NCI-H2029 (cell line): ENCODE results near the gene COL6A2.
"Not testable (repeated sequence)": the region's sequence is repeated elsewhere in the genome, so short reads cannot be mapped to it uniquely, and the experiment has no call there.

Experiments
- DNase-seq: peaks from one replicate; lab custom pipeline; 2025; lab: John Stamatoyannopoulos, UW

Gene COL6A2

DNA sequence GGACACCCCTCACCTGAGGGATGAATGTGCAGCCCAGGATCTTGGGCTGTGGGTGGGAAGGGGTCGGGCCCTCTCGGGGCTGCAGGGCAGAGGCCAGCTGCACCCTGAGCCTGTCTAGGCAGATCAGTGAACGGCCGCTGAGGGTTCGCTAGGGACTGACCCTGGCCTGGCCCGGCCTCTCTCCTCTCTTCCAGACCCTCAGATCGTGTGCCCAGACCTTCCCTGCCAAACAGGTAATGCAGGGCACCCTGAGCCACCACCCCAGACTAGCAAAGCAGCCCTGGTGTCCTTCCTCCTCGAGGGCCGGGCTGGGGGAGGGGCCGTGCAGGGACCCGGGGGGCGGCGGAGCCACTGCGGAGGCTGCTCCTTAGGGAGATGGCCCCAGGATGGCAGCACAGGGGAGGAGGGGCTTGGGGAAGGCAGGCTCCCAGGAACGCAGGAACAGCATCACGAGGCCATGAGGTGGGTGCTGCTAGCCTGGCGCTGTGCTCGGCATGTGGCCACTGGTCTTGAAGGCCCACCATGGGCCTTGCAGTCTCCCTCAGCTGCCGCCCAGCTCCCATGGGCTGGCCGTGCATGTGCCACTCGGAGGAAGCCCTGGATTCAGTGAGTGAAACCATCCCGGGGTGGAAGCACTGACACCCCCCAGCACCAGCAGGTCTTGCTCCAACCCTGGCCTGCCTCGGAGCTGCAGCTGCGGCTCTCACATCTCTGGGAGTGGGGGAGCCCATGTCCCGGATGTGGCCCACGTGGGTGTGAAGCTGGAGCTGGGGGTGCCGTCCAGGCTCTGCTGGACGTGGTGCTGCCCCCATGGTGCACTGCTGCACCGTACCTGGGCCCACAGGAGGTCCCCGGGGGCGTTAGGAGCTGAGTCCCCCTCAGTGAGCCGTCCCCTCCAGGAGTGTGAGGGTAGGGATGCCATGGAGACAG lies 28.7 kb downstream of the COL6A2 start:
- DNase-seq = no peak

DNA sequence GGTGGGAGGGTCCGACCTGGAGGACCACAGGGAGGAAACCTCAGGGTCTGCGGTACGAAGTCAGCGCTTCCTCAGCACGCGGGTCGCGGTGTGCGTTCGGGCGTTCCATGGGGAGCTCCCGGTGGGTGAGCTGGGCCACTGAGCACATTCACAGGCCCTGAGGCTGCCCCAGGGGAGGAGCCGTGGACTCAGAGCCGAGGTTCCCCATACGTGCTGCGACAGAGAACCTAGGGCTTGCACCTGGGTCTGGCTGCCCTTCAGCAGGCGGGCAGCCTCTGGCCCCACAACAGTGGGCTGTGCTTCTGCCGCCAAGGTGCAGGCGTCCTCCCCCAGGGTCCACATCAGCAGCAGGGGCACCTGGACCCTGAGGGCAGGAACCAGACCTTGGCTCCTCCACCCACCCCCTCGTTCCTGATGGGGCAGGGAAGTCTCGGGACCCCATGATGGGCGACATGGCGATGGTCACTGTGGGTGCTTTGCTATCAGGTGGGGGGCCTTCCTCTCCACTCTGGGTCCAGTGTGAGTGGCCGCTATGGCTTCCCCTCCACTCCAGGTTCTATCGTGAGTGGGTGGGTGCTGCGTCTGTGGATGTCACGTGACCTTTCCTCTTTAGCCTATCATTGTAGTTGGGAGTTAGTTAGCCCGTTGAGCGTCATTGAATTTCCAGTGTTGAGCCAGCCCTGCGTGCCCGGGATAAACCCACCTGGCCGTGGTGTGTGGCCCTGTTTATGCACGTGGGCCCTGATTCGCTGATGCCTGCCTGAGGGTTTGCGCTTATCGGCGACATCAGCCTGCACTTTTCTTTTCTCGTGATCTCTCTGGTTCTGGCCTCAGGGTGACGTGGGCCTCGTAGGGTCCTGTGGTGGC lies 29.6 kb downstream of the COL6A2 start:
- no peak for DNase-seq

DNA sequence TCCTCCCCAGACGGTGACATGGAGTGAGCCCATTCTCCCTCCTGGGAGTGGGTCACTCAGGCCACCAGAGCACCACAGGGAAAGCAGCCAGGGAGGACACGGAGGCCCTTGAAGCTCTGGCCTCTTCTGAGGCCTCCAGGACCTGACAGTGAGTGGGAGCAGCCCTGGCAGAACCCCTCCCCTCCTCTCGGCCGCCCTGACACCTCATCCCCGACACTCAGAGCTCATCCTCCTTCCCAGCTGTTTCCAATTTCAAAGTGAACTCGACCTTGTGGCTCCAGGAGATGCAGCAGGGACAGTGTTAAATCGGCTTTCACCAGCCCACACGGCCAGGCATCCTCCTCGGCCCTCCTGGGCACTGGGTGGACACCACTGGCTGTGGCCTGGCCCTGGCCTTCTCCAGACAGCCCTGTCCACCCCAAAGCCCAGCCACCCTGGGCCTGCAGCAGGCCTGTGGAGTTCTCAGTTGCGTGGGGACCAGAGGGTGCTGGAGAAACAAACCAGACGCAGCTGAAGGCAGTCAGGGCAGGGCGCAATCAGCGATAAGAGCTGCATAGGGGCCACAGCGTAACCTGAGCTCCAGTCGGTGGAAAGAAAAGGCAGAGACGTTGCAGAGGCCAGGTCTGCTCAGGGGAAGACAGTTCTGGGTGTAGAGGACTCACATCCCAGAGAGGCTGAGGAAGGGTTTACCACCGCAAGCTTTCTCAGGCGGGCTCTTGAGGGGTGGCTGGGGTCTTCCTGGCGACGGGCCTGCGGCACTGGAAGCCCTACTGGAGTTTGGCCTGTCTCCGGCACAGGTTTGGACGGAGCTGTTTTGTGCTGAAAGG lies 30.4 kb downstream of the COL6A2 start:
- DNase-seq = no peak

DNA sequence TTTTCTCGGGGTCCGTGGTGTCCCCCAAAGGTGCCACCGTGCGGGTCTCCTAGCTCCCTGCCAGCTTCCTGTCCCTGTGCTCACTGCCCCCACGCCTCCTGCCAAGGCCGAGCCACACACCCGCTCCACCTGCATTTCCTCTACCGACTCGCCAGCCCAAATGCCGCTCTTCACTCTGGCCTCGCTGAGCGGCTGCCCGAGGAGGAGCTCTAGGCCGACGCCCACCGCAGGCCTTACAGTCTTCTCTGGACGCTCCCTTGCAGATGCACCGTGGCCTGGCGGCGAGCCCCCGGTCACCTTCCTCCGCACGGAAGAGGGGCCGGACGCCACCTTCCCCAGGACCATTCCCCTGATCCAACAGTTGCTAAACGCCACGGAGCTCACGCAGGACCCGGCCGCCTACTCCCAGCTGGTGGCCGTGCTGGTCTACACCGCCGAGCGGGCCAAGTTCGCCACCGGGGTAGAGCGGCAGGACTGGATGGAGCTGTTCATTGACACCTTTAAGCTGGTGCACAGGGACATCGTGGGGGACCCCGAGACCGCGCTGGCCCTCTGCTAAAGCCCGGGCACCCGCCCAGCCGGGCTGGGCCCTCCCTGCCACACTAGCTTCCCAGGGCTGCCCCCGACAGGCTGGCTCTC lies 31.1 kb downstream of the COL6A2 start:
- DNase-seq = no peak

DNA sequence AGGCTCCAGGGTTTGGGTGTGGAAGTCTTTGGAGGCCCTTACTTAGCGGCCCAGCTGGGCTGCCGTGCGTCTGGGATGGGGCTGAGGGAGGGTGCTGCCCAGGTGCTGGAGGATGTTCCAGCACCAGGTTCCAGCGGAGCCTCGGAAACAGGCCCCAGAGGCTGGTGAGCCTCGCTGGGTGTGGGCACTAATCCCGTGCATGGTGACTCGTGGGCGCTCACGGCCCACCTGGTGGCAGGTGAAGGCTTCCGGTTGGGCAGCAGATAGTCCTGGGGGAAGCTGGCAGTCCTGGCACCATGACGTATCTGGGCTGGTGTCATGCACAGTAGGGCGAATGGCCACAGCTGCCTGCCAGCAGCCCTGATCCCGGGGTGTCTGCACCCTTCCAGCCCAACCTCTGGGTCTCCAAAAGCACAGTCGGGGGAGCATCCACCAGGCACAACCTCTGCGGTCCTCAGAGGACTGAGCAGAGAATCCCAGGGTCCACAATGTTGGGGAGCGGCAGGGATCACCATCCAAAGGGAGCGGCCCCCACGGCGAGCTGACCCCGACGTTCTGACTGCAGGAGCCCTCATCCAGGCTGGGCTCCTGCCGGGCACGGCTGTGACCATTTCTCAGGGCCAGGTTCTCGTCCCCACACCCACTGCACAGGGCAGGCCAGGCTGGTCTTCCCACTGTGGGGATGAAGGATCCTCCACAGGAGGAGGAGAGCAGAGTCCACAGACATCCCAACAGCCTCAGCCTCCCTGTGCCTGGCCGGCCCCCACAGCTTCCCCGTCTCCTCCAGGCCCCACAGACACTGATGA lies 32.1 kb downstream of the COL6A2 start:
- DNase-seq = no peak

DNA sequence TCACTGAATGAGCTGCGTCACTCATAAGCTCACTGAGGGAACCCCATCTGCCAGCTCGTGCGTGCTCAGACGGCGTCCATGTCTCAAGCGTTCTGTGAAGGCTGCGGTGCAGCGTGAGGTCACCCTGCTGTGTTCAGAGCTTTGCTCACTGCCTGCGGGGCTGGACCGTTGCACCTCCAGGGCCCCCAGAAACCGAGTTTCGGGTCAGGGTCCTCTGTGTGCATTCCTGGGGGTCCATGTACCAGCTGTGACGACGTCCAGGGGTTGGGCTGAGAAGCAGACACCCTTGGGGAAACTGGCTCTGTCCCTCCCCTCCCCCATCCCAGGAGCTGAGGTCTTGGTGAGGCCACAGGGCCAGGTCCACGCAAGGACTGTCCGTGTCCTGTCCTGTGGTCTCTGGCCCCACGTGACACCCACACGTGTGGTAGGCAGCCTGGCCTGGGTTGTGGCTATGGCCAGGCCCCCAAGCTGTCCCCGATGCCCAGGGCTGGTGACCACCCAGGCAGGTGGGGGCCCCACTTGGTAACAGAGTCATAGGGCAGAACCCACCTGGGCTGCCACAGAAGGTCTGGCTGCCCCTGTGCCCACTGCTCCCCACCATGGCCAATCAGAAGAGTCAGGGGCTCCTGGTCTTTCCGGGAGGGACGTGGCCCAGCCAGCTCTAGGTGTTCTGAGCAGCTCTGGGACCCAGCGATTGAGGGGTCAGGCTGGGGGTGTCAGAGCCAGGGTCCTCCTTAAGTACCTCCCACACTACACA lies 33.1 kb downstream of the COL6A2 start:
- DNase-seq = no peak

DNA sequence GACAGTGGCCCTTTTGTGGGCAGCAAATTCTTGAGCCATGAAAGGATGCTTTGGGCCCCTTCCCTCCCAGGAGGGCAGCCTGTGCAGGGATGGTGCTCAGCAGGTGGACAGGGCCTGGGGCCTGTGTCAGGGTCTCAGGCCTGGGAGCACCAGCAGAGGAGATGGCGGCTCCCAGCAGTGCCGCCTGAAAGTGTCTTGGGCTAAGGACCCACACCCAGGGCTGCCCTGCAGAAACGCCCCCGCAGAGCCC lies 33.6 kb downstream of the COL6A2 start:
- no peak for DNase-seq

DNA sequence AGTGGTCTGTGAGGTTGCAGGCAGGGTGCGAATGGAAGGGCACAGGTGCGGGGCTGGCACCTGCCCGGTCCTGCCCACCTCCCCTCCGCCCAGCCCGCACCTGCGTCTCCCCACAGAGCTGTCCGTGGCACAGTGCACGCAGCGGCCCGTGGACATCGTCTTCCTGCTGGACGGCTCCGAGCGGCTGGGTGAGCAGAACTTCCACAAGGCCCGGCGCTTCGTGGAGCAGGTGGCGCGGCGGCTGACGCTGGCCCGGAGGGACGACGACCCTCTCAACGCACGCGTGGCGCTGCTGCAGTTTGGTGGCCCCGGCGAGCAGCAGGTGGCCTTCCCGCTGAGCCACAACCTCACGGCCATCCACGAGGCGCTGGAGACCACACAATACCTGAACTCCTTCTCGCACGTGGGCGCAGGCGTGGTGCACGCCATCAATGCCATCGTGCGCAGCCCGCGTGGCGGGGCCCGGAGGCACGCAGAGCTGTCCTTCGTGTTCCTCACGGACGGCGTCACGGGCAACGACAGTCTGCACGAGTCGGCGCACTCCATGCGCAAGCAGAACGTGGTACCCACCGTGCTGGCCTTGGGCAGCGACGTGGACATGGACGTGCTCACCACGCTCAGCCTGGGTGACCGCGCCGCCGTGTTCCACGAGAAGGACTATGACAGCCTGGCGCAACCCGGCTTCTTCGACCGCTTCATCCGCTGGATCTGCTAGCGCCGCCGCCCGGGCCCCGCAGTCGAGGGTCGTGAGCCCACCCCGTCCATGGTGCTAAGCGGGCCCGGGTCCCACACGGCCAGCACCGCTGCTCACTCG lies 34.1 kb downstream of the COL6A2 start:
- no peak for DNase-seq

DNA sequence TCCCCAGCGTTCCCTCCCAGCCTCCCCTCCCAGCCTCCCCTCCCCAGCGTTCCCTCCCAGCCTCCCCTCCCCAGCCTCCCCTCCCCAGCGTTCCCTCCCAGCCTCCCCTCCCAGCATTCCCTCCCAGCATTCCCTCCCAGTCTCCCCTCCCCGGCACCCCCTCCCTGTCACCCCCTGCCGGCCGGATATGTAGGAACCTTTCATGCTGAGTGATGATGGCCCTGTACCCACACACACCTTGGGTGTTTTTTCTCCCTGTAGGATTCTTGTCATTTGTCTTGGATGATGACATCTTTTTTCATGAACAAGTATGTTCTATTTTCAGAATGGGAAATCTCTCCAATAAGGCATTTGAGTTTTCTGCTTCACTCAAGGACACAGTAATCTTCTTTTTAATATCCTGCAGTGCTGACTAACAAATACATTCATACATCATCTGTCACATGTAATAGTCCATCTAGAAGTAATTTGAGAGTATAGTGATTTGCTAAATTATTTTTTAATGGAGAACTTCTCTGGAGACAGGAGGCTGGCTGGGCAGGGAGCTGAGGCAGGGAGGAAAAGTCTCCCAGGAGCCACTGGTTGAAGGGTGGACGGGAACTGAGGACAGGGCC lies 38.0 kb downstream of the COL6A2 start:
- DNase-seq = no peak

DNA sequence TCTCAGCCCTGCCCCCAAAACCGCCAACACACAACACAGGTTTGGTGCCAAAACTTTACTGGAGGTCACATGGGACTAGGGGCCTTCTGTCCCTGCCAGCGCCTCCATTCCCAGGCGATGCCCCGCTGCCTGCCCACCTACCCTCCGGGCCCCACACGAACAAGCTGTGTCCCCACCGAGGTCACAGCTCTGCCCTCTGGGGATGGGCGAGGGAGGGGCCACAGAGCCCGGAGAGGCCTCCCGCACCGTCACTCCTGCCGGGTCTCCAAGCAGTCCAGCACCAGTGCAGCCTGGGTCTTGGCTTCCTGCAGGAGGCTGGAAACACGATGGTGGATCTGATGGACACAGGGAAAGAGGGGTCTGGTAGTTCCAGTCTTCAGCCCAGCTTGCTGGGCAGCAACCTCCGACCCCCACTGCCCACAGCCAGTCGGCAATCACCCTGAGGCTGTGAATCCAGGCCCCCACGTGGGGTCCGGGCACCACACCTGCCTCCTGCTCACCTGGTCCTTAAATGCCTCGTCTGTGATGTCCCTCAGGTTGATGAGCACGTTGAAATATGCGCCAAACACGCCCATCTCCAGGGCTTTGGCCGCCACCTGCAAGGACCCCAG lies 38.9 kb downstream of the COL6A2 start:
- no peak for DNase-seq

DNA sequence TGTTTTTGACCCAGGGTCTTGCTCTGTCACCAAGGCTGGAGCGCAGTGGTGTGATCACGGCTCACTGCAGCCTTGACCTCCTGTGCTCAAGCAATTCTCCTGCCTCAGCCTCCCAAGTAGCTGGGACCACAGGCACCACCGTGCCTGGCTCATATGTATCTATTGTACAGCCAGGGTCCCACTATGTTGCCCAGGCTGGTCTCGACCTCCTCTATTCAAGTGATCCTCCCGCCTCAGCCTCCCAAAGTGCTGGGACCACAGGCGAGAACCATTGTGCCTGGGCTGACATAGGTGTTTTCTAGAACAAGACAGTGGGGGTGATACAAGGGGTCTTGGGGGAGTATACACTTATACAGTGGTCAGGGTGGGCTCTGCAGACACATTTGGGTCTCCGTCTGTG lies 40.0 kb downstream of the COL6A2 start:
- DNase-seq = no peak

DNA sequence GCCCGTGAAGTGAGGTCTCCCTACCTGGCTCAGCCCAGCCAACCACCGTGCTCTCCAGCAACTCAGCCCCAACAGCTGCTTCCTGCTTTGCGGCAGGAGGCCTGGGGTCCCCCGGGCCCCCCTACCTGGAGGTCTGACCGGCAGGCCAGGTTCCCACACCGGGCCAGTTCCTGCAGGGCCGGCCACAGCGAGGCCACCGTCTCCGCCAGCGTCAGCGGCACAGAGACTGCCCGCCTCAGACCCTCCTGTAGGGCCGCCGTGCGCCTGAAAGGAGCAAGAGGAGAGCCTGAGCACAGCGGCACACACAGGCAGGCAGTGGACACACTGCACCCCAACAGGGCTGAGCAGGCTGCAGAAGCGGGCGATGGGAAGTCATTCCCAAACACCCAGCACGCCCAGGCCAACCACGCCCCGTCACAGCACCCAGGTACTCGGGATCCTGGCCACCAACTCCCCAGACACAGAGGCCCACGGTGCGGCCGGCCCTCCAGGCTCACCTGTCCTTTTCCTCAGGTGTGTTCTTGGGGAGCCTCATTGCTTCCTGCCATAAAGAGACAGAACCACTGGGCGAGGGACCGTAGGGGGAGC lies 40.6 kb downstream of the COL6A2 start:
- no peak for DNase-seq

DNA sequence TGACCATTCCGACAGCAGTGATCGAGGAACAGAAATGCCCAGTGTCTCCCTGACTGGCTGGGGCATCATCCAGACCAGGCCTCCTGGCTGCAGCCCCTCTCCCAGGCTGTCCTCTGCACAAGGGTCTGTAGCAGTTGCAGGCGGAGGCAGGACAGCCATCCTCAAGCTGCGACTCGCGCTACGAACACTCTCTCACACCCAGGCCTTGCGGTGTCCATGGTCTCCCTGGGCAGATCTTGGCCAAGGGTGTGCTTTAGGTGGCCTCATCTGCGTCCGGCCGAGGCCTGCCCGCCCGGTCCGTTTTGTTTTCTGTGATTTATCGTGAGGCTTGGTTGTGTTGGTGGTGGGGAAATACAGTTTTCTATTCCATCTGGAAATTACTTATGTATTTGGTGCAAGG lies 41.8 kb downstream of the COL6A2 start:
- DNase-seq = no peak

DNA sequence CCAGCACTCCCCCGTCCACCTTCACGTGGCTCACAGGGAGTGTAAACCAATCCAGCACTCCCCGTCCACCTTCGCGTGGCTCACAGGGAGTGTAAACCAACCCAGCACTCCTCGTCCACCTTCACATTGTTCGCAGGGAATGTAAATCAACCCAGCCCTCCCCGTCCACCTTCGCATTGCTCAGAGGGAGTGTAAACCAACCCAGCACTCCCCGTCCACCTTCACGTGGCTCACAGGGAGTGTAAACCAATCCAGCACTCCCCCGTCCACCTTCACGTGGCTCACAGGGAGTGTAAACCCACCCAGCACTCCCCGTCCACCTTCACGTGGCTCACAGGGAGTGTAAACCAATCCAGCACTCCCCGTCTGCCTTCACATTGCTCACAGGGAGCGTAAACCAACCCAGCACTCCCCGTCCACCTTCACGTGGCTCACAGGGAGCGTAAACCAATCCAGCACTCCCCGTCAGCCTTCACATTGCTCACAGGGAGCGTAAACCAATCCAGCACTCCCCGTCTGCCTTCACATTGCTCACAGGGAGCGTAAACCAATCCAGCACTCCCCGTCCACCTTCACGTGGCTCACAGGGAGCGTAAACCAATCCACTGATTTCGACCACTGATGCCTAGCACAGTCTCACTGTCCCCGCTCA lies 42.6 kb downstream of the COL6A2 start:
- not testable (repeated sequence) for DNase-seq

DNA sequence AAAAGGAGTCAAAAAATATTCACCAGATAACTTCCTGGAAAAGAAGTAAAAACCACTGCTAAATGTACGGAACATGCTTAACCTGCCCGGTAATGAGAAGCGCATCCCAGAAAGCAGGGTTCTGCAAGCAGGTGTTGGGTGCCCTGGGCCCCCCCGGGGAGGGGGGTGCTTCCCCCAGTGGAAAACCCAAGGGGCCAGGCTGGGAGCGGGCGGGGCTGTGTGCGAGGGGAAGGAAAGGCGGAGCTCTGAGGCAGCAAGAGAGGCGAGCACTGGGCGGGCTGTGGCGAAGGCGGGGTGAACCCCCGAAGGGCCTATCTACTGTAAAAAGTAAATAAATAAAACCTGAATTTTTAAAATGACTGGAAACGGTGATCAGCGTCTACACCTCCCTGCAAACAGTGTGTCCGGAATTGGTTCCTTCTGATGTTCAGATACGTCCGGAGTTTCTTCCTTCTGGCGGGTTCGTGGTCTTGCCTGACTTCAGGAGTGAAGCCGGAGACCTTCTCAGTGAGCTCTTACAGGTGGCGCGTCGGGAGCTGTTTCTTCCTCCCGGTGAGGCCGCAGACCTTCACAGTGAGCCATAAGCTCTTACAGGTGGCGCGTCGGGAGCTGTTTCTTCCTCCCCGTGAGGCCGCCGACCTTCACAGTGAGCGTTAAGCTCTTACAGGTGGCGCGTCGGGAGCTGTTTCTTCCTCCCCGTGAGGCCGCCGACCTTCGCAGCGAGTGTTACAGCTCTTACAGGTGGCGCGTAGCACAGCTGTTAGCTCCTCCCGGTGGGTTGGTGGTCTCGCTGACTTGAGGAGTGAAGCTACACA lies 44.1 kb downstream of the COL6A2 start:
- no peak for DNase-seq

DNA sequence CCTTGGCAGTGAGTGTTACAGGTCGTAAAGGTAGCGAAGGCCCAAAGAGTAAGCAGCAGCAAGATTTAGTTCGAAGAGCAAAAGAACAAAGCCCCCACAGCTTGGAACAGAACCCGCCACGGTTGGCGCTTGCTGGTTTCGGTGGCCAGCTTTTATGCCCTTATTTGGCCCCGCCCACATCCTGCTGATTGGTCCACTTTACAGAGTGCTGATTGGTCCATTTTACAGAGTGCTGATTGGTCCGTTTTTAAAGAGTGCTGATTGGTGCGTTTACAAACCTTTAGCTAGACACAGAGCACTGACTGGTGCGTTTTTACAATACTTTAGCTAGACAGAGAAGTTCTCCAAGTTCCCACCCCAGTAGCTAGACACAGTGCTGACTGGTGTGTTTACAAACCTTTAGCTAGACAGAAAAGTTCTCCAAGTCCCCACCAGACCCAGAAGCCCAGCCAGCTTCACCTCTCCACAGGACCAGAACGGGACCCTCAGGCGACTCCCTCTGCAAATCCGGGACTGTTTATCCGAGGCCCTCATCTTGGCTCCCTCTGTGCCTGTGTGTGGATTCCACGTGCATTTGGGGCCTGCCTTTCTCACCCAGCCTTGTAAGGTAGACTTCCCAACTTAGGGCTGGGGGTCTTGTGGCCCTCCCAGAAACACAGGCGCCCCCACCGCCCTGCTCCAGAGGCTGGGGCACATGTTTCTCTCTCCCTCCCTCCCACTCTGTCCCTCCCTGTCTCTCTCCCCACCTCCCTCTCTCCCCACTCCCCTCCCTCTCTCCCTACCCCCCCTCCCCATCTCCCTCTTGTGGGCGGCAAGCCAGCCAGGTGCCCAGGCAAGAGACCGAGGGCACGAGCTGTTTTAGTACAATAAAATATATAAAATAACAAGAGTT lies 44.9 kb downstream of the COL6A2 start:
- no peak for DNase-seq
